ENCODE results near the gene SLC4A4. TPM values are rescaled to one million over a fixed set of nuclear protein-coding genes. Genes with fewer than 3 reads are reported as not detected.

Gene SLC4A4
- total and polyA plus RNA-seq, 4 donors = 3.0 to 36.7 (median 8.2) TPM

- no peaks in the 10 kb centered on the region for H3K4me1 ChIP-seq (ENCODE audit: control insufficient read depth in 4 of 4, insufficient read depth in 4 of 4, low read length in 3 of 4)
- H3K9me3 ChIP-seq (ENCODE audit: control insufficient read depth in 4 of 4, low read length in 3 of 4) = no peaks in the 10 kb centered on the region
- DNase-seq (ENCODE audit: low spot score) = no peak
- H3K4me3 ChIP-seq (ENCODE audit: low read depth in 1 of 3, low read length in 3 of 3) = no peak overlapping the region
- H3K27me3 ChIP-seq (ENCODE audit: control insufficient read depth in 4 of 4, insufficient read depth in 4 of 4, low read length in 3 of 4) = no peaks in the 10 kb centered on the region
- no peak for TF ChIP-seq FOXA1 (IDR thresholded peaks at IDR 0.05)
- TF ChIP-seq JUND (IDR thresholded peaks at IDR 0.05) = no peak
- TF ChIP-seq YY1 (IDR thresholded peaks at IDR 0.05) = no peak
- no peak for TF ChIP-seq SP1 (IDR thresholded peaks at IDR 0.05)
- no peak for TF ChIP-seq ZBTB33 (IDR thresholded peaks at IDR 0.05)
- no peak for TF ChIP-seq RXRA (IDR thresholded peaks at IDR 0.05)
- no peak for TF ChIP-seq NR2F2 (IDR thresholded peaks at IDR 0.05)
- no peak for TF ChIP-seq RAD21 (IDR thresholded peaks at IDR 0.05)
- no peak for TF ChIP-seq TAF1 (conservative IDR thresholded peaks at IDR 0.05)
- TF ChIP-seq, protein P1, sequence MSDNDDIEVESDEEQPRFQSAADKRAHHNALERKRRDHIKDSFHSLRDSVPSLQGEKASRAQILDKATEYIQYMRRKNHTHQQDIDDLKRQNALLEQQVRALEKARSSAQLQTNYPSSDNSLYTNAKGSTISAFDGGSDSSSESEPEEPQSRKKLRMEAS (IDR thresholded peaks at IDR 0.05) = no peak
- TF ChIP-seq FOXA2 (IDR thresholded peaks at IDR 0.05) = no peak
- TF ChIP-seq GABPA (IDR thresholded peaks at IDR 0.05 in 1 of 2, conservative IDR thresholded peaks at IDR 0.05 in 1 of 2) = no peak
- TF ChIP-seq, protein P2, sequence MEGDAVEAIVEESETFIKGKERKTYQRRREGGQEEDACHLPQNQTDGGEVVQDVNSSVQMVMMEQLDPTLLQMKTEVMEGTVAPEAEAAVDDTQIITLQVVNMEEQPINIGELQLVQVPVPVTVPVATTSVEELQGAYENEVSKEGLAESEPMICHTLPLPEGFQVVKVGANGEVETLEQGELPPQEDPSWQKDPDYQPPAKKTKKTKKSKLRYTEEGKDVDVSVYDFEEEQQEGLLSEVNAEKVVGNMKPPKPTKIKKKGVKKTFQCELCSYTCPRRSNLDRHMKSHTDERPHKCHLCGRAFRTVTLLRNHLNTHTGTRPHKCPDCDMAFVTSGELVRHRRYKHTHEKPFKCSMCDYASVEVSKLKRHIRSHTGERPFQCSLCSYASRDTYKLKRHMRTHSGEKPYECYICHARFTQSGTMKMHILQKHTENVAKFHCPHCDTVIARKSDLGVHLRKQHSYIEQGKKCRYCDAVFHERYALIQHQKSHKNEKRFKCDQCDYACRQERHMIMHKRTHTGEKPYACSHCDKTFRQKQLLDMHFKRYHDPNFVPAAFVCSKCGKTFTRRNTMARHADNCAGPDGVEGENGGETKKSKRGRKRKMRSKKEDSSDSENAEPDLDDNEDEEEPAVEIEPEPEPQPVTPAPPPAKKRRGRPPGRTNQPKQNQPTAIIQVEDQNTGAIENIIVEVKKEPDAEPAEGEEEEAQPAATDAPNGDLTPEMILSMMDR (IDR thresholded peaks at IDR 0.05; ENCODE audit: low read depth, low read length, missing input control) = no peak
- no peak for TF ChIP-seq EGR1 (IDR thresholded peaks at IDR 0.05; ENCODE audit: low read depth in 2 of 2)
- TF ChIP-seq HNF4G (IDR thresholded peaks at IDR 0.05) = no peak
- no peak for TF ChIP-seq REST (IDR thresholded peaks at IDR 0.05)
- no peak for TF ChIP-seq HNF4A (conservative IDR thresholded peaks at IDR 0.05)
- TF ChIP-seq ATF3 (IDR thresholded peaks at IDR 0.05) = no peak
- H3K27ac ChIP-seq (ENCODE audit: low read depth in 1 of 2, low read length in 2 of 2) = no peak overlapping the region
- H3K36me3 ChIP-seq (ENCODE audit: control insufficient read depth in 4 of 4, insufficient read depth in 3 of 4, low read depth in 1 of 4, low read length in 3 of 4) = peaks cover 0 to 2% (median 0%) of the 10 kb centered on the region in 4 donors
- 96% methylated on average over 4 of the region's 4 CpGs for WGBS
- no peak overlapping the region for H3K9ac ChIP-seq (ENCODE audit: low read depth in 1 of 2, low read length in 2 of 2)
Measured at GRCh38 chr4:71461422-71461821, 122.6 kb downstream of the SLC4A4 start.

Data from liver (tissue), 9 donors.